K562 (cell line): Measurements from ENCODE around the gene JPT2.

Experiments used
- EZH2 ChIP-seq: IDR thresholded peaks from 2 replicates; pipeline ENCODE4 v1.6.1; 2012; ENCODE audit warnings: low read depth, mild to moderate bottlenecking, inconsistent platforms, low read length, borderline replicate concordance
- JUN ChIP-seq, 2 experiments: sonication (generic) in 1 of 2; formaldehyde crosslinking in 1 of 2; IDR thresholded peaks; 2 replicates each; pipeline versions ENCODE4 v1.6.1 to v1.8.0; 2012 to 2022; ENCODE audit warnings: borderline replicate concordance in 2 of 2, mild to moderate bottlenecking in 2 of 2, improper control_type of control experiment in 1 of 2, low read depth in 1 of 2, low read length in 1 of 2, missing genetic modification reagents in 1 of 2
- YY1 ChIP-seq, 3 experiments: IDR thresholded peaks; 2 replicates each; pipeline ENCODE4 v1.6.1; 2011; ENCODE audit warnings: low read length in 2 of 3, mild to moderate bottlenecking in 2 of 3, moderate library complexity in 2 of 3, borderline replicate concordance in 1 of 3, control low read depth in 1 of 3, low read depth in 1 of 3; ENCODE audit not compliant: insufficient read depth in 3 of 3, insufficient replicate concordance in 2 of 3, control insufficient read depth in 1 of 3, insufficient read length in 1 of 3; ENCODE audit errors: extremely low read depth in 1 of 3
- TF ChIP-seq, protein P1 (sequence below), 3 experiments: IDR thresholded peaks in 2 of 3; conservative IDR thresholded peaks in 1 of 3; 2 replicates each; pipeline ENCODE4 v1.5.1; 2011 to 2012; ENCODE audit warnings: low read length in 3 of 3, mild to moderate bottlenecking in 3 of 3, control low read depth in 2 of 3, improper control_type of control experiment in 1 of 3, inconsistent platforms in 1 of 3, low read depth in 1 of 3, mixed read lengths in 1 of 3, moderate library complexity in 1 of 3; ENCODE audit not compliant: insufficient read depth in 2 of 3

DNA sequence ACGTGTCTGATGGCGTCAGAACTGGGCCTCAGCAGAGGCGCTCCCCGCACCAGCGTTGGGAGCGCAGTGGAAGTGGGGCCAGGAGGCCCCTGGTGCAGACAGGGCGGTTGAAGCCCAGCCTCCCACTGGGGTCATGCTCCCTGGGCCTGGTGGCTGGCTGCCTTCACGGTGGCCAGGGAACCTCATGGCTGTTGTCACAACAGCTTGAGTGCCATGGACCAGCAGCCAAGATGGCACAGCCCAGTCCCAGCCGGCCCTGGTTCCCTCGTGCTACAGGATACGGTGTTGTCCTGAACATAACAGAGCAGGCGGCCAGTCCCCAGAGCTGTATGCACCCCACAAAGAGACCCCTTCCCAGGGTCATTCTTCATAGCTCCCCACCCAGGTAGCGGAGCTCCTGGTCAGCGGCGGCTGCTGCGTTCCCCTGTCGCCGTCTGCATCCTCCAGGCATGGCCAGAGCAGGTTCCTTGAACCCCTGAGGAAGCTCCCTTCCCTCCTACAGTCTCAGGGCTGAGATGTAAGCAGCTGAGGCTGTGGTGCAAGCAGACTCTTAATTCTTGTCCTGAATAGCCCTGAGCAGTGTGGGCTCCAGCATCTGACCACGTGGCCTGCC lies 63.6 kb downstream of the JPT2 start:
- TF ChIP-seq EZH2 (no peak), YY1 (IDR thresholded peaks at IDR 0.05; ENCODE audit: borderline replicate concordance in 1 of 3, control insufficient read depth in 1 of 3, extremely low read depth in 1 of 3, insufficient read depth in 3 of 3, insufficient read length in 1 of 3, insufficient replicate concordance in 2 of 3, low read depth in 1 of 3, low read length in 2 of 3) (no peak), JUN (IDR thresholded peaks at IDR 0.05; ENCODE audit: borderline replicate concordance, low read depth, low read length) (no peak), JUN (CRISPR knock-in tag; IDR thresholded peaks at IDR 0.05; ENCODE audit: borderline replicate concordance) (no peak)
- TF ChIP-seq, protein P1, sequence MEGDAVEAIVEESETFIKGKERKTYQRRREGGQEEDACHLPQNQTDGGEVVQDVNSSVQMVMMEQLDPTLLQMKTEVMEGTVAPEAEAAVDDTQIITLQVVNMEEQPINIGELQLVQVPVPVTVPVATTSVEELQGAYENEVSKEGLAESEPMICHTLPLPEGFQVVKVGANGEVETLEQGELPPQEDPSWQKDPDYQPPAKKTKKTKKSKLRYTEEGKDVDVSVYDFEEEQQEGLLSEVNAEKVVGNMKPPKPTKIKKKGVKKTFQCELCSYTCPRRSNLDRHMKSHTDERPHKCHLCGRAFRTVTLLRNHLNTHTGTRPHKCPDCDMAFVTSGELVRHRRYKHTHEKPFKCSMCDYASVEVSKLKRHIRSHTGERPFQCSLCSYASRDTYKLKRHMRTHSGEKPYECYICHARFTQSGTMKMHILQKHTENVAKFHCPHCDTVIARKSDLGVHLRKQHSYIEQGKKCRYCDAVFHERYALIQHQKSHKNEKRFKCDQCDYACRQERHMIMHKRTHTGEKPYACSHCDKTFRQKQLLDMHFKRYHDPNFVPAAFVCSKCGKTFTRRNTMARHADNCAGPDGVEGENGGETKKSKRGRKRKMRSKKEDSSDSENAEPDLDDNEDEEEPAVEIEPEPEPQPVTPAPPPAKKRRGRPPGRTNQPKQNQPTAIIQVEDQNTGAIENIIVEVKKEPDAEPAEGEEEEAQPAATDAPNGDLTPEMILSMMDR (IDR thresholded peaks at IDR 0.05 in 2 of 3, conservative IDR thresholded peaks at IDR 0.05 in 1 of 3; ENCODE audit: insufficient read depth in 2 of 3, low read depth in 1 of 3, low read length in 3 of 3), result no peak
